GM18526 (cell line): ENCODE measurements around the gene TFF2.

ENCODE experiments used
- POLR2A ChIP-seq: IDR thresholded peaks from 3 replicates; pipeline ENCODE4 v1.6.1; 2011; ENCODE audit not compliant: insufficient read length; ENCODE audit errors: extremely low read depth

Gene TFF2

DNA sequence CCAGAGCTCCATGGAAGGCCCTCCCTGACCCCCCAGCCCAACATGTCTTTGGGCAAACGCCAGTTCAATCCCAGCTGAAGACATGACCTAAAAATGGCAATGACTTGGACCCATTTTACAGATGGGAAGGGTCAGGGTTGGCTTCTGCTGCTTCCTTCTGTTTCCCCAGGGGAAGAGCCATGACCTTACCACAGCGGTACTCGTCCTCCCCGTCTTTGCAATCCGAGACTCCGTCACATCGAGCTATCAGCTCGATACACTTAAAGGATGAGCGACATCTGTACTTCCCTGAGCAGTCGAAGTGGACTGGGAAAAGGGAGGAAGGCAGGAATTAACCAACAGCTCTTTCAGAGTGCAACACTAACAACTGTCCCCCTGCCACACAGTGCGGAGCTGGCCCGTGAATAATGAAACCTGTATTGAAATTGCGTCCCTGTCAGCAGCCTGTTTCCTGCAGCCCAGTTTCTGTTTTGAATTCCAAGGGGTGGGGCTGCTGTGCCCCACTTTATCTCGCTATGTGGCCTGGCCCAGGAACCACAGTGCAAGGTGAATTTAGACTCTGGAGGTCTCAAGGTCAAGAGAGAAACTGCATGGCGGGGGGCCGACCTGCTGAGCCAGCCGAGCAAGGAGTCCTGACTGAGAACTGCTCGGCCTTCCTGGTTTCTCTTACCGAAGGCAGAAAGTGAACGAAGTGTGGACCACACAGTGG lies 38.1 kb upstream of the TFF2 start:
- TF ChIP-seq POLR2A: no peak

DNA sequence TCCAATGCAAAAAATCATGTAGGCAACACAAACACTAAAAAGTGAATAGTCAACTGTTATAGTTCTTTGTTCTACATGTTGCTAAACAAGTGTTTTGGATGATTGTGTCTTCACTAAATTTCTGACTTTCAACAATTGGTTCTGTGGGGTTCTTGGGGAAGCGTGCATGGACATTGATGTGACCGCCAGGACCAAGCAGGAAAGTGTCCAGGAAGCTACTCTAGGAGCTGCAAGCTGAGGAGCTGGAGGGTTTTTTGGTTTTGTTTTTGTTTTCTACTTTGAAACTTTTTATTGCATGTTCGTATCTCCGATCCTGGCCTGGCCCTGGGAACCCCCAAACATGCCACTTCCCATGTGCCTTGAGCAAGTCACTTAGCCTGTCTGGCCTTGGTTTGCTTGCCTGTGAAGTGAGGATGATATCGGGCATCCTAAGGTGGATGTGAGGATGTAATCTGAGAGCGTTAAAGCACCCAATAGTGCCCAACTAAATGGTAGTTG lies 37.1 kb upstream of the TFF2 start:
- no peak for TF ChIP-seq POLR2A

DNA sequence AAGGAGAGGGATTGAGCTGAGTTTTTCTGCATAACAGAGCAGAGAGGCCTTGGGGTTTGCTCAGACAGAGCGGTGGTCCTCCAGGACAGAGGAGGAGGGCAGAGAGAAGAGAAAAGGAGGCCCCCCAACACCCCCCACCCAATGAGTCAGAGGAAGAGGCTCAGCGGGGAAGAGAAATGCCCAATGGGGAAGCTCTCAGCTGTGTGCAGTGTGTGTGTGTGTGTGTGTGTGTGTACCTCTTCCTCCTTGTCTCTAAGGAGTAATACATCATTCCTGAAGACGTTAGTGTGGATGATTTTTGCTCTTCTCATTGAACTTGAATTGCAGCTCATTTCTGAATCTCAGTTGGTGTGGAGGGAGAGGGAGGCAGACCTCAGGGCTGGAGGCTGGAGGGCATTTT lies 36.4 kb upstream of the TFF2 start:
- no peak for TF ChIP-seq POLR2A

GRCh38 chr21:42386034-42386591 lies 35.3 kb upstream of the TFF2 start:
- TF ChIP-seq POLR2A: no peak

- TF ChIP-seq POLR2A: no peak
Observed at GRCh38 chr21:42385619-42386018, 34.8 kb upstream of the TFF2 start.

DNA sequence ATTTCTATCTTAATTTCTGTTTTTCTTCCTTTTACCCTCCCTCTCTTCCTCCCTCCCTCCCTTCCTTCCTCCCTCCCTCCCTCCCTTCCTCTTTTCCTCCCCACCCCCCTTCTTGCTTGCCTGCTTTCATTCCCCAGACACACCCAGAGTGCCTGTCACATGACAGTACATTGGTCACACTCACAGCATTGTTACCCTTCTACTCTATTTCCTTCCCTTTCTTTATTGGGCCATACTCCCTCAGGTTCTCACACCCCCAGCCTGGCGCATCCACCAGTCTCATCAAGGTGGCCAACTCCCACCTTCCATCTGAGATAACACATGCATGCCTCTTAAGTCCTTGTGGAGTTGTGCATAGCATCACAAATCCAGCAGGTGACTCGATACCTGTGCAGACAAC lies 34.2 kb upstream of the TFF2 start:
- TF ChIP-seq POLR2A: no peak

GRCh38 chr21:42384156-42384945 lies 33.6 kb upstream of the TFF2 start:
- TF ChIP-seq POLR2A: no peak

- TF ChIP-seq POLR2A: no peak
Observed at GRCh38 chr21:42383331-42383730, 32.5 kb upstream of the TFF2 start.

DNA sequence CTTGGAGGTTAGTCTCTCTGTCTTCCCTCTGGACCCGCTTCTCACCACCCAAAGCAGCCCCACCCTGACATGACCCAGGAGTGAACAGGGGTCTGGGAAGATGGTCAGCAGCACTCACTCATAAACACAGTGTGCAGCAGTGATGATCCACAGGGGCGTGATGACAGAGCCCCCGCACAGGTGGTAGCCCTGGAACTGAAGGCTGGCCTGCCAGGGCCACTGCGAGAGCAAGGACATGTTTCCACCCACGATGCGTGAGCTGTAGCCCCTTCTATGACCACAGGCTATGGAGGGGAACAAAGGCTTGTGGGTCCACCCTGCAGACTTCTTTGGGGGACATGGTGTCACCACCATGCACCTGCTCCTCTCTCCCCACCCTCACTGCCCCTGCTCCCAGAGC lies 32.1 kb upstream of the TFF2 start:
- no peak for TF ChIP-seq POLR2A

GRCh38 chr21:42381347-42381984 lies 30.7 kb upstream of the TFF2 start:
- no peak for TF ChIP-seq POLR2A

DNA sequence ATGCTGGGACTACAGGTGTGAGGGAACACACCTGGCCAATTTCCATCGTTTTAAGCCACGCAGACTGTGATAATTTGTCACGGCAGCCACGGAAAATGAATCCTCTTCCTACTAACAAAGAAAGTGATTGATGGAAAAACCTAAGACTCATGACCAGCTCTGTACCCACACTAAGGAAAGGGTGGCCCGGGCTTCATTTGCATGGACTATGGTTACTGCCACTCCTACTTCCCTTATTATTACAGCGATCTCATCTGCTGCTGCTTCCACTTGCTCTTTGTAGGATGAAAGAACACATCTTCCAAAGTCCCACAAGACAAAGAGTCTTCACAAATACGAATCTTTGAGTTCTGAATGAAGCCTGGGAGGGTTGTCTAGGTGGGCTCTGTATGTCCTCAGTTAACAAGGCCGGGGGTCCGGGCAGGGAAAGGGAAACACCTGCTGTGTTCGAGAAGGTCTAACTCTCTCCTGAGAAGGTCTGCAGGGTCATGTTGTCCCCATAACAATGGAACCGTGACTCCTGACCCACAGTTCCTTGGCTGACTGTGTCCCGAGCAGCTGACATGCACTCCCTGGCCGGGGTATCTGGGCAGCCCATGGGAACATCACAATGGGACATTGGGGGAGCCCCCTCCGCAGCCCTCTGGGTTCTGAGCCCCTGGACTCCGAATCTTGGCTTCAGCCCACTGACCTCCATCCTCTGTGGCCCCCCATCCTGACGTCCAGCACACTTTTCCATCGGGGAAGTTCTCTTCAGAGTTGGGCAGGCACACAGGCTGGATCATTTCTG lies 28.8 kb upstream of the TFF2 start:
- TF ChIP-seq POLR2A: no peak

- TF ChIP-seq POLR2A: no peak
Observed at GRCh38 chr21:42378418-42378817, 27.6 kb upstream of the TFF2 start.

DNA sequence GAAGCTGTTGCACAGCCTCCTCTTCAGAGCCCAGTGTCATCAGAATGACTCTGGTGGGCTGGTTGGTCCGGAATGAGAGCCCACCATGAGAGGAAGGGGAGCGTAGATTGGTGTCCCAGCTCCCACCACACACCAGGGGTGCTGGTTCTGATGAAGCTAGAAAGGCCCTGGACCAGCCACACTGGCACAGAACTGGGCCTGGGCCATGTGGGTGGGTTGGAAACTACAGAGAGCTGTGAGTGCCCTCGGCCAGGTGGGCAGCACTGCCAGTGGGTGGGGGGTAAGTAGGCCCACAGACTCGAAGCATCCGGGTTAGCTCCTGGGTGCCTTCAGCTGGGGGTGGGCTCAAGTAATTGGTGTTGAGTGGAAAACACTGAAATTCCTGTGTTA lies 27.2 kb upstream of the TFF2 start:
- TF ChIP-seq POLR2A: no peak

DNA sequence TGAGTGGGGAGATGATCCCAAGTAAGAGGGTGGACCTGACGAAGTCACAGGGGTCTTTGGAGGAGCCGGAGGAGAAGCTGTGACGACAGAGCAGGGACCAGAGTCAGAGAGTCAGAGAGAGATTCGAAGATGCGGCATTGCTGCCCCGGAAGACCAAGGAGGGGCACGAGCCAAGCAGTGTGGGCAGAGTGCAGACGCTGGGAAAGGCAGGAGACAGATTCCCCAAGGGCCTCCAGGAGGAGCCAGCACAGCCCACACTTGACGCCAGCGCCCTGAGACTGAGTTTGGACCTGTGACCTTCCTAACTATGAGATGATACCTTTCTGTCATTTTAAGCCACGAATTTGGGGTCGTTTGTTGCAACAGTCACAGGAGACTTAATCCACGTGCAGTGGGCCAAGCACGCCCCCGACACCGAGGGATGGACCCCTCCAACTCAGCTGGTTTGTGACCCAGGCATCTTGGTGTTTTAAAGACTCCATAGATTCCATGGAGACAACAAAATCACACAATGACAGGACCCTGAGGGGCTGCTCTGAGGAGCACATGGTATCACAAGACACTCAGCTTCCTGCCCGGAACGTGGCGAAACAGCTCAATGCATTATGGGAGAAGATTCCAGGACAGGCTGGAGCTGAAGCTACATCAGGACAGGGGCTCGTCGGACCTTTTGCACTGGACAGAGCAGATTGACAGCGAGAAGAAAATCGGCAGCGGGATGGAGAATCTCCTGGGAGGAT lies 26.6 kb upstream of the TFF2 start:
- TF ChIP-seq POLR2A: no peak
